Duodenal mucosa (tissue), 2 donors: Measurements from ENCODE around the gene CDK14.

ENCODE experiments used
- H3K27ac ChIP-seq: one replicate; pipeline ENCODE4 v1.7.0; 2013; ENCODE audit warnings: low read depth, low read length
- H3K27me3 ChIP-seq, 2 donors: one replicate each; pipeline ENCODE4 v1.7.0; 2013; ENCODE audit warnings: low read length in 2 of 2, control low read depth in 1 of 2; ENCODE audit not compliant: insufficient read depth in 2 of 2, control insufficient read depth in 1 of 2
- H3K36me3 ChIP-seq, 2 donors: one replicate each; pipeline ENCODE4 v1.7.0; 2013; ENCODE audit warnings: low read length in 2 of 2, control low read depth in 1 of 2; ENCODE audit not compliant: insufficient read depth in 2 of 2, control insufficient read depth in 1 of 2
- H3K4me1 ChIP-seq, 2 donors: one replicate each; pipeline ENCODE4 v1.7.0; 2013; ENCODE audit warnings: low read length in 2 of 2, control low read depth in 1 of 2; ENCODE audit not compliant: insufficient read depth in 2 of 2, control insufficient read depth in 1 of 2
- H3K4me3 ChIP-seq, 2 donors: one replicate each; pipeline ENCODE4 v1.7.0; 2013; ENCODE audit warnings: low read length in 2 of 2, low read depth in 1 of 2
- H3K9ac ChIP-seq, 2 donors: one replicate each; pipeline ENCODE4 v1.7.0; 2013; ENCODE audit warnings: low read length in 2 of 2, low read depth in 1 of 2
- H3K9me3 ChIP-seq, 2 donors: one replicate each; pipeline ENCODE4 v1.7.0; 2013; ENCODE audit warnings: low read length in 2 of 2, control low read depth in 1 of 2; ENCODE audit not compliant: control insufficient read depth in 1 of 2

CDK14 gene

GRCh38 chr7:91013078-91013477 is 417.0 kb downstream of the CDK14 start:
- no peaks in the 10 kb centered on the region for H3K9me3 ChIP-seq
- no peaks in the 10 kb centered on the region for H3K4me1 ChIP-seq
- H3K27me3 ChIP-seq: no peaks in the 10 kb centered on the region

GRCh38 chr7:91019686-91020385 is 423.7 kb downstream of the CDK14 start:
- no peak overlapping the region for H3K27ac ChIP-seq
- H3K36me3 ChIP-seq: no peaks in the 10 kb centered on the region
- H3K9me3 ChIP-seq: no peaks in the 10 kb centered on the region
- no peak overlapping the region for H3K9ac ChIP-seq
- no peaks in the 10 kb centered on the region for H3K27me3 ChIP-seq
- H3K4me3 ChIP-seq: no peak overlapping the region
- no peaks in the 10 kb centered on the region for H3K4me1 ChIP-seq

More at GRCh38 chr7:91013078-91013477, 417.0 kb downstream of the CDK14 start:
- H3K36me3 ChIP-seq: no peaks in the 10 kb centered on the region
- H3K27ac ChIP-seq: no peak overlapping the region
- H3K9ac ChIP-seq: no peak overlapping the region
- no peak overlapping the region for H3K4me3 ChIP-seq

- H3K9me3 ChIP-seq: no peaks in the 10 kb centered on the region
- no peak overlapping the region for H3K9ac ChIP-seq
- H3K4me1 ChIP-seq: no peaks in the 10 kb centered on the region
- H3K36me3 ChIP-seq: no peaks in the 10 kb centered on the region
- no peaks in the 10 kb centered on the region for H3K27me3 ChIP-seq
- no peak overlapping the region for H3K27ac ChIP-seq
- H3K4me3 ChIP-seq: no peak overlapping the region
Observed at GRCh38 chr7:91020636-91021385, 424.7 kb downstream of the CDK14 start.

- H3K36me3 ChIP-seq: no peaks in the 10 kb centered on the region
- H3K27ac ChIP-seq: no peak overlapping the region
- no peaks in the 10 kb centered on the region for H3K4me1 ChIP-seq
- H3K9me3 ChIP-seq: no peaks in the 10 kb centered on the region
- no peak overlapping the region for H3K9ac ChIP-seq
- no peak overlapping the region for H3K4me3 ChIP-seq
- no peaks in the 10 kb centered on the region for H3K27me3 ChIP-seq
Observed at GRCh38 chr7:91021956-91022355, 425.8 kb downstream of the CDK14 start.

GRCh38 chr7:91025906-91026390 is 429.8 kb downstream of the CDK14 start:
- H3K4me3 ChIP-seq: no peak overlapping the region
- no peaks in the 10 kb centered on the region for H3K4me1 ChIP-seq
- no peaks in the 10 kb centered on the region for H3K9me3 ChIP-seq
- H3K9ac ChIP-seq: no peak overlapping the region
- no peak overlapping the region for H3K27ac ChIP-seq
- no peaks in the 10 kb centered on the region for H3K27me3 ChIP-seq
- no peaks in the 10 kb centered on the region for H3K36me3 ChIP-seq

GRCh38 chr7:91029688-91030087 is 433.6 kb downstream of the CDK14 start:
- Histone ChIP-seq H3K27ac (no peak overlapping the region), H3K9ac (no peak overlapping the region), H3K9me3 (no peaks in the 10 kb centered on the region), H3K27me3 (no peaks in the 10 kb centered on the region), H3K4me3 (no peak overlapping the region), H3K4me1 (no peaks in the 10 kb centered on the region), H3K36me3 (no peaks in the 10 kb centered on the region)

GRCh38 chr7:91030680-91031380 is 434.7 kb downstream of the CDK14 start:
- no peaks in the 10 kb centered on the region for H3K4me1 ChIP-seq
- H3K36me3 ChIP-seq: no peaks in the 10 kb centered on the region
- no peak overlapping the region for H3K9ac ChIP-seq
- no peak overlapping the region for H3K27ac ChIP-seq
- H3K9me3 ChIP-seq: no peaks in the 10 kb centered on the region
- no peak overlapping the region for H3K4me3 ChIP-seq
- H3K27me3 ChIP-seq: no peaks in the 10 kb centered on the region

- Histone ChIP-seq H3K4me3 (no peak overlapping the region), H3K9ac (no peak overlapping the region), H3K36me3 (no peaks in the 10 kb centered on the region), H3K9me3 (no peaks in the 10 kb centered on the region), H3K27me3 (no peaks in the 10 kb centered on the region), H3K27ac (no peak overlapping the region), H3K4me1 (no peaks in the 10 kb centered on the region)
Observed at GRCh38 chr7:91031757-91032156, 435.6 kb downstream of the CDK14 start.

GRCh38 chr7:91033574-91033973 is 437.5 kb downstream of the CDK14 start:
- Histone ChIP-seq H3K9me3 (no peaks in the 10 kb centered on the region), H3K9ac (no peak overlapping the region), H3K27me3 (no peaks in the 10 kb centered on the region)

More at GRCh38 chr7:91033574-91033973, 437.5 kb downstream of the CDK14 start:
- Histone ChIP-seq H3K36me3 (no peaks in the 10 kb centered on the region), H3K4me1 (no peaks in the 10 kb centered on the region), H3K27ac (no peak overlapping the region), H3K4me3 (no peak overlapping the region)
